ENCODE data around the gene FAM20B.

DNA sequence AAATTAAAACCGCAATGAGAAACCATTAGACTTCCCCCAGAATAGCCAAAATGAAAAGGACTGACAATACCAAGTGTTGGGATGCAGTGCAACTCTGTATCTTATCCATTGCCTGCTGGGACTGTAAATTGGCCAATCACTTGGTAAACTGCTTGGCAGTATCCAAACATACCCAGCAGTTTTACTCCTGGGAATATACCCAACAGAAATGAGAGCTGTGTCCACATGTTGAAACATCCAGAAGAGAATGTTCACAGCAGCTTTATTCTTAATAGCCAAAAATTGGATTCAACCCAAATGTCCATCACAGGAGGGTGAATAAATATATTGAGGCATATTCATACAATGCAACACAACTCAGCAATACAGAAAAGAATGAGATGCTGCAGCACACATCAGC is 13.7 kb upstream of the FAM20B start:
- TF ChIP-seq POLR2A (IDR thresholded peaks at IDR 0.05): no peak
- TF ChIP-seq, protein P1, sequence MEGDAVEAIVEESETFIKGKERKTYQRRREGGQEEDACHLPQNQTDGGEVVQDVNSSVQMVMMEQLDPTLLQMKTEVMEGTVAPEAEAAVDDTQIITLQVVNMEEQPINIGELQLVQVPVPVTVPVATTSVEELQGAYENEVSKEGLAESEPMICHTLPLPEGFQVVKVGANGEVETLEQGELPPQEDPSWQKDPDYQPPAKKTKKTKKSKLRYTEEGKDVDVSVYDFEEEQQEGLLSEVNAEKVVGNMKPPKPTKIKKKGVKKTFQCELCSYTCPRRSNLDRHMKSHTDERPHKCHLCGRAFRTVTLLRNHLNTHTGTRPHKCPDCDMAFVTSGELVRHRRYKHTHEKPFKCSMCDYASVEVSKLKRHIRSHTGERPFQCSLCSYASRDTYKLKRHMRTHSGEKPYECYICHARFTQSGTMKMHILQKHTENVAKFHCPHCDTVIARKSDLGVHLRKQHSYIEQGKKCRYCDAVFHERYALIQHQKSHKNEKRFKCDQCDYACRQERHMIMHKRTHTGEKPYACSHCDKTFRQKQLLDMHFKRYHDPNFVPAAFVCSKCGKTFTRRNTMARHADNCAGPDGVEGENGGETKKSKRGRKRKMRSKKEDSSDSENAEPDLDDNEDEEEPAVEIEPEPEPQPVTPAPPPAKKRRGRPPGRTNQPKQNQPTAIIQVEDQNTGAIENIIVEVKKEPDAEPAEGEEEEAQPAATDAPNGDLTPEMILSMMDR (IDR thresholded peaks at IDR 0.05): no peak
- TF ChIP-seq POLR2AphosphoS5 (IDR thresholded peaks at IDR 0.05): no peak
